ENCODE data around the gene WNT7B. TPM values are rescaled to one million over a fixed set of nuclear protein-coding genes. Genes with fewer than 3 reads are reported as not detected.

The WNT7B gene
- total RNA-seq, 4 donors from 2014 or later: not detected

DNA sequence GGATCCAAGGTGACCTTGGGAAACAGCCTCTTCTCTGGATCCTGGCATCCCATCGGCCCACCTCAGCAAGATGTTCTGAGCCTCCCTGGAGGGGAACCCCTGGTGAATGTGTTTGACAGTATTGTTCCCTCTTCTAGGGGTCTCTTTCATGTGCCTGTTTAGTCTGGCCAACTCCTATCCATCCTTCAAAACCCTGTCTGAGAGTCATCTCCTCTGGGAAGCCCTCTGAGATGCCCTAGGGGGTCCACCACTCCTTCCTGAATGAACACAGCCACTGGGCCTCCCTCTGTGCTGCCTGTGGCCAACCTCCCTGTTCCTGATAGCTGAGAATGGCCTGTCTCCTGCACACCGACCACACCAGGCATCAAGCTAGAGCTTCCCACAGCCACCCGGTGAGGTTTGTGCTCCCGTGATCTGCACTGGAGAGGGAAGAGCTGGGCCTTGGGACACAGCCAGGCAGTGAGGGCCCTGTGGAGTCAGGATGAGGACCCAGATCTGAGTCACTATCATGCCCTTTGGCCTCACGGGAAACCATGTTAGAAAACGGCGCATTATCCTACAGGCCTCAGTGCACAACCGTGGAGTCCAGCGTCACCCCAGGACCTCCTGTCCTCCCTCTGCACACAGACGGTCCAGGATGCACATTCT lies 8.8 kb downstream of the WNT7B start:
- no peaks in the 10 kb centered on the region for H3K36me3 ChIP-seq
- peaks cover 5 to 85% of the 10 kb centered on the region in 2 donors for H3K27me3 ChIP-seq
- no peak overlapping the region for H3K27ac ChIP-seq
- TF ChIP-seq CTCF (IDR thresholded peaks at IDR 0.05): no peak
- TF ChIP-seq POLR2A (IDR thresholded peaks at IDR 0.05): no peak
- TF ChIP-seq EP300 (IDR thresholded peaks at IDR 0.05): no peak
- H3K4me1 ChIP-seq: peaks cover 0 to 31% (median 7%) of the 10 kb centered on the region in 4 donors
- H3K9me3 ChIP-seq: no peaks in the 10 kb centered on the region
- H3K4me3 ChIP-seq: no peak overlapping the region
- 89 to 91% methylated on average over 8 to 10 of the region's 10 CpGs for WGBS, 2 donors
- DNase-seq (ENCODE audit: low spot score in 2 of 2): no peak

DNA sequence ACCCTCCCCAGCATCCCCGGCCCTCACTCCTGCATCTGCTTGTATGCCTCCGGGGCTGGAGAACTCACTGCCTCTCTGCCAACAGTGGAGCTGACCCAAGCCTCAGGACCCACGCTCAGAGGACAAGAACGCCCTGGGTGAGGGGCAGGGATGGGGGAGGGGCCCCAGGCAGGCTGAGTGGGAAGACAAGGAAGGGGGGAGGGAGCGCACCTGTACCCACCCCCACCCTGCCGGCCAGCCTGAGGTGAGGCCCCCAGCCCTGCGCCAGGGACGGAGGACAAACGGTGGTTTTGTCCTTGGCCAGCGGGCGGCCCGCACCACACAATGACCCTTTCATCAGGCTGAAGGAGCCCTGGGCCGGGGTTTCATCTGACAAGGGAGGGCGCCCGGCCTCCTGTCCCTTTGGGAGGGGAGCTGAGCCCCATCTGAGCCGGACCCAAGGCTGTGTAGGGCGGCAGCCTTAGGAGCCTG lies 10.0 kb downstream of the WNT7B start:
- WGBS, 2 donors: 15 to 25% methylated on average over 11 to 16 of the region's 17 CpGs
- Histone ChIP-seq H3K4me1 (peaks cover 0 to 23% (median 7%) of the 10 kb centered on the region in 4 donors), H3K27me3 (peaks cover 0 to 81% of the 10 kb centered on the region in 2 donors), H3K27ac (no peak overlapping the region), H3K9me3 (no peaks in the 10 kb centered on the region), H3K4me3 (no peak overlapping the region), H3K36me3 (no peaks in the 10 kb centered on the region)
- no peak for TF ChIP-seq POLR2A (IDR thresholded peaks at IDR 0.05)
- TF ChIP-seq EP300 (IDR thresholded peaks at IDR 0.05): no peak
- no peak for TF ChIP-seq CTCF (IDR thresholded peaks at IDR 0.05)
- DNase-seq (ENCODE audit: low spot score in 2 of 2): no peak

DNA sequence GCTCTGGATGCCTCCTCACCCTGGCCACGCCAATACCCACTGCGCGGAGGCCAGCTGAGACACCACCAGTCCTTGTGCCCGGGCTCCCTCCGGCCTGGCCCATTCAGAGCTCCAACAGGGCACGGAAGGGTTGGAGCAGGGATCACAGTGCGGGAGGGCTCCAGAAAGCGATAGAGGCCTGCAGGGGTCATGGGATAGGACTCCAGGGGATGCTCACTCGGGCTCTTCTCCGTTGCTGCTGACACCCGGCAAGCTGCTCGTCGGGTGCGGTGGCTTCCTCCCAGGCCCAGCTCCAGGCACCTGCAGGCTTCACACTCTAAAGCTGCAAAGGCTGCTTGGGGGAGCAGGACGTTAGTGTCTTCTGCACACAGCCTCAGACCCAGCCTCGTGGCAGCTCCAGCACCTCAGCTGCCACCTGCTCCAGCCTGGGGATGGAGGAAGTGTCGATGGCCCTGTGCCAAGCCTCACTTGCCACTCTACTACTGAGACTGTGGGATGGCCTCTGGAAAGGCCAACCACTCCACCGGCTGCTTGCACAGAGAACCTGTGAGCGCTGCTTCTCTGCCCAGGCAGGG lies 10.6 kb downstream of the WNT7B start:
- WGBS, 2 donors: 43 to 76% methylated on average over 4 to 14 of the region's 19 CpGs
- TF ChIP-seq CTCF (IDR thresholded peaks at IDR 0.05) (no peak), POLR2A (IDR thresholded peaks at IDR 0.05) (no peak), EP300 (IDR thresholded peaks at IDR 0.05) (no peak)
- H3K27me3 ChIP-seq: peaks cover 0 to 76% of the 10 kb centered on the region in 2 donors
- no peak for DNase-seq (ENCODE audit: low spot score in 2 of 2)
- H3K4me1 ChIP-seq: peaks cover 0 to 17% (median 5%) of the 10 kb centered on the region in 4 donors
- no peaks in the 10 kb centered on the region for H3K36me3 ChIP-seq
- H3K4me3 ChIP-seq: no peak overlapping the region
- H3K27ac ChIP-seq: no peak overlapping the region
- H3K9me3 ChIP-seq: no peaks in the 10 kb centered on the region

- Histone ChIP-seq H3K27ac (no peak overlapping the region), H3K9me3 (no peaks in the 10 kb centered on the region), H3K4me3 (no peak overlapping the region), H3K27me3 (peaks cover 0 to 68% of the 10 kb centered on the region in 2 donors), H3K36me3 (no peaks in the 10 kb centered on the region), H3K4me1 (peaks cover 0 to 9% (median under 1%) of the 10 kb centered on the region in 4 donors)
- DNase-seq (ENCODE audit: low spot score in 2 of 2): no peak
- WGBS, 2 donors: 85 to 86% methylated on average over 8 to 11 of the region's 11 CpGs
- TF ChIP-seq EP300 (IDR thresholded peaks at IDR 0.05) (no peak), POLR2A (IDR thresholded peaks at IDR 0.05) (no peak), CTCF (IDR thresholded peaks at IDR 0.05) (no peak)
Observed at GRCh38 chr22:45965563-45965962, 11.4 kb downstream of the WNT7B start.

DNA sequence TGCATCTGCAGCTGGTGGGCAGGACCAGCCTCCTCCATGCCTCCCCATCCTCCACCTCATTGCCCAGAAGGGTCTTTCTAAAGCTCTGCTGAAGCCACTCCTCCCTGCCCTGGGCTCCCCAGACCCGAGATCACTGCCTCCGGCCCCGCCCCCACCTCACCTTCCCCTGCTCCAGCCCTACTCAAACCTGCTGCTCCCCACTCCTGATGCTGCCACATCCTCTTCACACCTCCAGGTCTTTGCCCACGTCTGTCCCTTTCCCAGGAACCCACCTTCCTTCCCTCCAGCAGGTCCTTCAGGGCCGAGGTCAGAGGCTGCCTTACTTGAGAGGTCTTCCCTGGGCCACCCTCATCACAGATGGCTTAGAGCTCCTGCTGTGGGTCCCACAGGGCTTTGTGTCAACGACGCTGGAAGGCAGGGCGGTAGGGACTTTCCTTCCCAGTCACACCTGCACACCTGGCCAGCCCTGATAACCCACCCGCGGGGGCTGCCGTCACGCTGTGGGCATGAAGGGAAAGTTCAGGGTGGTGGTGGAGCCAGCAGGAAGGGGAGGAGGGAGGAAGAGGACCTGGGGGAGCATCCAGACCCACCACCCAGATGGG lies 11.9 kb downstream of the WNT7B start:
- 71 to 76% methylated on average over 12 of the region's 12 CpGs for WGBS, 2 donors
- no peak for DNase-seq (ENCODE audit: low spot score in 2 of 2)
- peaks cover 0 to 7% (median 0%) of the 10 kb centered on the region in 4 donors for H3K4me1 ChIP-seq
- H3K36me3 ChIP-seq: no peaks in the 10 kb centered on the region
- peaks cover 0 to 63% of the 10 kb centered on the region in 2 donors for H3K27me3 ChIP-seq
- TF ChIP-seq POLR2A (IDR thresholded peaks at IDR 0.05) (no peak), EP300 (IDR thresholded peaks at IDR 0.05) (no peak), CTCF (IDR thresholded peaks at IDR 0.05) (no peak)
- H3K27ac ChIP-seq: no peak overlapping the region
- no peaks in the 10 kb centered on the region for H3K9me3 ChIP-seq
- no peak overlapping the region for H3K4me3 ChIP-seq
